HFF-Myc (cell line): ENCODE results near the gene CPXM2.
"Not testable (repeated sequence)": the region's sequence is repeated elsewhere in the genome, so short reads cannot be mapped to it uniquely, and the experiment has no call there.

Source experiments
- DNase-seq: peaks from one replicate; pipeline ENCODE4 v3.0.0-alpha.2; 2011; ENCODE audit warnings: low read depth; ENCODE audit errors: extremely low read depth
- H3K4me3 ChIP-seq: replicated peaks from 2 replicates; pipeline ENCODE4 v1.5.1; 2011; ENCODE audit warnings: low read depth, mild to moderate bottlenecking, control low read depth, low read length
- CTCF ChIP-seq: IDR thresholded peaks from 2 replicates; pipeline ENCODE4 v1.5.1; 2012; ENCODE audit warnings: mild to moderate bottlenecking, low read depth, low read length, control low read depth; ENCODE audit errors: missing control alignments

The CPXM2 gene

GRCh38 chr10:123741711-123742110 lies 149.9 kb downstream of the CPXM2 start:
- DNase-seq = no peak
- TF ChIP-seq CTCF = no peak
- no peak overlapping the region for H3K4me3 ChIP-seq

GRCh38 chr10:123741146-123741545 lies 150.5 kb downstream of the CPXM2 start:
- DNase-seq = no peak
- no peak for TF ChIP-seq CTCF
- no peak overlapping the region for H3K4me3 ChIP-seq

- not testable (repeated sequence) for DNase-seq, H3K4me3 ChIP-seq
Observed at GRCh38 chr10:123736917-123737316, 154.7 kb downstream of the CPXM2 start.

GRCh38 chr10:123729523-123729922 lies 162.1 kb downstream of the CPXM2 start:
- no peak overlapping the region for H3K4me3 ChIP-seq

GRCh38 chr10:123726836-123727235 lies 164.8 kb downstream of the CPXM2 start:
- no peak for TF ChIP-seq CTCF
- H3K4me3 ChIP-seq = no peak overlapping the region
- DNase-seq = no peak

More at GRCh38 chr10:123729523-123729922, 162.1 kb downstream of the CPXM2 start:
- DNase-seq = no peak
- no peak for TF ChIP-seq CTCF

GRCh38 chr10:123726381-123726780 lies 165.2 kb downstream of the CPXM2 start:
- DNase-seq = no peak
- H3K4me3 ChIP-seq = no peak overlapping the region
- TF ChIP-seq CTCF = no peak

GRCh38 chr10:123724747-123725146 lies 166.9 kb downstream of the CPXM2 start:
- H3K4me3 ChIP-seq = no peak overlapping the region
- no peak for DNase-seq
- no peak for TF ChIP-seq CTCF
